Neural progenitor cell (in vitro differentiated cells): Measurements from ENCODE around the gene DDAH1. TPM values are rescaled to one million over a fixed set of nuclear protein-coding genes. Genes with fewer than 3 reads are reported as not detected.

Experiments
- DNase-seq: peaks from one replicate; pipeline ENCODE4 v3.0.0-alpha.2; 2016; ENCODE audit warnings: low spot score
- H2AFZ ChIP-seq: fragments of 200-600 bp; sonication (generic); replicated peaks from 2 replicates; pipeline ENCODE4 v1.6.1; 2016; ENCODE audit warnings: antibody characterized with exemption
- H3F3A ChIP-seq: fragments of 200-600 bp; sonication (generic); 2 replicates; pipeline ENCODE4 v1.6.1; 2016; ENCODE audit warnings: antibody characterized with exemption, low read depth
- H3K27ac ChIP-seq: fragments of 200-600 bp; sonication (generic); 2 replicates; pipeline ENCODE4 v1.5.1; 2016; ENCODE audit warnings: mild to moderate bottlenecking
- H3K27me3 ChIP-seq: fragments of 200-600 bp; sonication (generic); 2 replicates; pipeline ENCODE4 v1.6.1; 2016; ENCODE audit warnings: mild to moderate bottlenecking, moderate library complexity
- H3K36me3 ChIP-seq: fragments of 200-600 bp; sonication (generic); 2 replicates; pipeline ENCODE4 v1.5.1; 2016
- H3K4me1 ChIP-seq: fragments of 200-600 bp; sonication (generic); 2 replicates; pipeline ENCODE4 v1.6.1; 2016; ENCODE audit warnings: mixed run types
- H3K4me2 ChIP-seq: fragments of 200-600 bp; sonication (generic); 2 replicates; pipeline ENCODE4 v1.6.1; 2016
- H3K4me3 ChIP-seq: fragments of 200-600 bp; sonication (generic); 2 replicates; pipeline ENCODE4 v1.5.1; 2016
- H3K79me2 ChIP-seq: fragments of 200-600 bp; sonication (generic); 2 replicates; pipeline ENCODE4 v1.6.1; 2016; ENCODE audit warnings: low read depth
- H3K9ac ChIP-seq: fragments of 200-600 bp; sonication (generic); 2 replicates; pipeline ENCODE4 v1.6.1; 2016
- H3K9me3 ChIP-seq: fragments of 200-600 bp; sonication (generic); 2 replicates; pipeline ENCODE4 v1.5.1; 2016; ENCODE audit warnings: low read depth
- H4K20me1 ChIP-seq: fragments of 200-600 bp; sonication (generic); 2 replicates; pipeline ENCODE4 v1.6.1; 2016; ENCODE audit warnings: low read depth
- H3K27ac Mint-ChIP-seq: 3 replicates; pipeline ENCODE4 v1.8.0; 2021; ENCODE audit warnings: mixed read lengths
- H3K27me3 Mint-ChIP-seq: 2 replicates; pipeline ENCODE4 v1.8.0; 2022; ENCODE audit warnings: low read depth, mild to moderate bottlenecking, inconsistent platforms, moderate library complexity, mixed read lengths; ENCODE audit not compliant: insufficient read depth
- H3K36me3 Mint-ChIP-seq: 3 replicates; pipeline ENCODE4 v1.8.0; 2021; ENCODE audit warnings: mixed read lengths
- H3K4me1 Mint-ChIP-seq: 3 replicates; pipeline ENCODE4 v1.8.0; 2021; ENCODE audit warnings: mixed read lengths
- H3K4me3 Mint-ChIP-seq: 3 replicates; pipeline ENCODE4 v1.8.0; 2021; ENCODE audit warnings: mild to moderate bottlenecking, moderate library complexity, mixed read lengths
- H3K9me3 Mint-ChIP-seq: 3 replicates; pipeline ENCODE4 v1.8.0; 2020; ENCODE audit warnings: mixed read lengths
- EZH2 ChIP-seq: fragments of 200-600 bp; sonication (generic); IDR thresholded peaks from 2 replicates; pipeline ENCODE4 v1.6.1; 2017; ENCODE audit warnings: antibody characterized with exemption, mild to moderate bottlenecking, moderate library complexity
- EZH2phosphoT487 ChIP-seq: fragments of 200-600 bp; sonication (generic); IDR thresholded peaks from 2 replicates; pipeline ENCODE4 v1.6.1; 2017; ENCODE audit warnings: antibody characterized with exemption
- total RNA-seq: library from RNA; depleted of rRNA; stranded (reverse); fragments of >200 nt; gene quantifications from 2 replicates; pipeline ENCODE4 v1.2.3, GENCODE V29; 2015; ENCODE audit warnings: low replicate concordance
- TF ChIP-seq, protein P1 (sequence below): fragments of 200-600 bp; sonication (generic); IDR thresholded peaks from 2 replicates; pipeline ENCODE4 v1.5.1; 2017; ENCODE audit warnings: antibody characterized with exemption, mild to moderate bottlenecking

The DDAH1 gene
- total RNA-seq, 1 donor from 2014 or later = 23.1 TPM

DNA sequence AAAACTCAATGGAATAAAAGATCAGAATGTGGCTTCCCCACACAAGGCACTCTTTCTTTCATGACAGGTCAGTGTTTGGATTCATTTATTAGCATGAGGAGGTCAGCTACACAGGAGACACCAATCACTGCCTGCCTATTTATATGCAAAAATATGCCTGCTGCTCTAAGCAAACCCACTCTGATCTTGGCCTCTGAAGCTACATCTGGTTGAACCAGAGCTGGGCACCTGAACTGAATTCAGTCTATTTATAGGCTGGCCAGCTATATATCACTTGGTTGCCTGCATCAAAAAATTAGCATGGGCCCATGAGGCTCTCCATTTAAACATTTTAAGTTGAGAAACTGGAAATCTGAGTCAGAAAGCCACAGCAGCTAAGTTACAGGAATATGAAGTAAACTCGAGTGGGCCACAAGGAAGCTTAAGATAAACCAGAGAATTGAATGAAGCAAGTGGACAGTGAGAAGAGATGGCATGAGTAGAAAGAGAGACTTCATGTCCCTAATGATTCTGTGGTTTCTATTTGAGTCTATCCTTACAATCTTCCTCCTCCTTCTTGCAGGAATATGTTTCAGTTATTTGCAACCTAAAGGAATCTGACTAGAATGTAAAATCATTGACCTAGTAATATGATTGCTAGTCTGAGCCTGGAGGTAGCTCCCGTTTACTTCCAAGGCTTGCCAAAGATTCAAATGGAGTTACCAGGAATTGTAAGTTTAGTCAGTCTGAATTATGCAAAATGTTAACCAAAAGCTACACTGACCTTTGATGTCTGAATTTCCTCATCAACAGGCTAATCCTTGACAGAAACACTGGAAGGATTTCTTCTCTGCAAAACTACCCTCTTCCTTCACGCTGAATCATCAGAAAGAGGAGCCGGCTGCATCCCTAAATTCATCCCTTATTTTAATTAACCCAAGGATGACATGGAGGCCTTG lies 17.7 kb downstream of the DDAH1 start:
- Histone ChIP-seq H3K9ac (no peak overlapping the region), H3K27me3 (no peaks in the 10 kb centered on the region), H3K4me2 (no peak overlapping the region), H3K9me3 (no peaks in the 10 kb centered on the region), H3K36me3 (no peaks in the 10 kb centered on the region), H3K27ac (no peak overlapping the region), H3K4me3 (no peak overlapping the region), H3F3A (no peaks in the 10 kb centered on the region), H4K20me1 (no peaks in the 10 kb centered on the region), H3K79me2 (no peaks in the 10 kb centered on the region), H2AFZ (no peak overlapping the region), H3K4me1 (no peaks in the 10 kb centered on the region)
- Mint-ChIP-seq H3K4me1 (peaks cover 12% of the 10 kb centered on the region), H3K4me3 (no peak overlapping the region), H3K27me3 (no peaks in the 10 kb centered on the region), H3K9me3 (peaks cover 19% of the 10 kb centered on the region), H3K27ac (no peak overlapping the region), H3K36me3 (peaks cover 10% of the 10 kb centered on the region)
- DNase-seq = no peak
- TF ChIP-seq, protein P1, sequence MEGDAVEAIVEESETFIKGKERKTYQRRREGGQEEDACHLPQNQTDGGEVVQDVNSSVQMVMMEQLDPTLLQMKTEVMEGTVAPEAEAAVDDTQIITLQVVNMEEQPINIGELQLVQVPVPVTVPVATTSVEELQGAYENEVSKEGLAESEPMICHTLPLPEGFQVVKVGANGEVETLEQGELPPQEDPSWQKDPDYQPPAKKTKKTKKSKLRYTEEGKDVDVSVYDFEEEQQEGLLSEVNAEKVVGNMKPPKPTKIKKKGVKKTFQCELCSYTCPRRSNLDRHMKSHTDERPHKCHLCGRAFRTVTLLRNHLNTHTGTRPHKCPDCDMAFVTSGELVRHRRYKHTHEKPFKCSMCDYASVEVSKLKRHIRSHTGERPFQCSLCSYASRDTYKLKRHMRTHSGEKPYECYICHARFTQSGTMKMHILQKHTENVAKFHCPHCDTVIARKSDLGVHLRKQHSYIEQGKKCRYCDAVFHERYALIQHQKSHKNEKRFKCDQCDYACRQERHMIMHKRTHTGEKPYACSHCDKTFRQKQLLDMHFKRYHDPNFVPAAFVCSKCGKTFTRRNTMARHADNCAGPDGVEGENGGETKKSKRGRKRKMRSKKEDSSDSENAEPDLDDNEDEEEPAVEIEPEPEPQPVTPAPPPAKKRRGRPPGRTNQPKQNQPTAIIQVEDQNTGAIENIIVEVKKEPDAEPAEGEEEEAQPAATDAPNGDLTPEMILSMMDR = no peak
- no peak for TF ChIP-seq EZH2
- TF ChIP-seq EZH2phosphoT487 = no peak

DNA sequence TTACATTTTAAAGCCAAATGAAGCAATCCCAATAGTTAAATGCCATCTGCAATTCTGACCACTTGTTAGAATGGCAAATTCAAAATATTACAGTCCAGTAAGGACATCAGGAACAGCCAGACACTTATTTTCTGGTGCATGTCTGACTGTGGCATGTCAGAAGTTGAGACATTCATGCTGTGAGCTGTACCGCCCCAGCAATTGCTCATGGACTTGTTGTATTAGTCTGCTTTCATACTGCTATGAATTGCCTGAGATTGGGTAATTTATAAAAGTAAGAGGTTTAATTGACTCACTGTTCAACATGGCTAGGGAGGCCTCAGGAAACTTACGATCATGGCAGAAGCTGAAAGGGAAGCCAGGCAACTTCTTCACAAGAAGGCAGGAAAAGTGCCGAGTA lies 19.1 kb downstream of the DDAH1 start:
- Histone ChIP-seq H3K4me2 (no peak overlapping the region), H3K4me1 (no peaks in the 10 kb centered on the region), H3K36me3 (no peaks in the 10 kb centered on the region), H3K4me3 (no peak overlapping the region), H3K9ac (no peak overlapping the region), H3K27me3 (no peaks in the 10 kb centered on the region), H3K79me2 (no peaks in the 10 kb centered on the region), H3F3A (no peaks in the 10 kb centered on the region), H3K27ac (no peak overlapping the region), H2AFZ (no peak overlapping the region), H4K20me1 (no peaks in the 10 kb centered on the region), H3K9me3 (no peaks in the 10 kb centered on the region)
- no peak overlapping the region for H3K4me3 Mint-ChIP-seq
- TF ChIP-seq, protein P1 = no peak
- no peak for TF ChIP-seq EZH2
- TF ChIP-seq EZH2phosphoT487 = no peak
- peaks cover 10% of the 10 kb centered on the region for H3K36me3 Mint-ChIP-seq
- DNase-seq = no peak
- peaks cover 12% of the 10 kb centered on the region for H3K4me1 Mint-ChIP-seq
- no peak overlapping the region for H3K27ac Mint-ChIP-seq
- no peaks in the 10 kb centered on the region for H3K27me3 Mint-ChIP-seq
- peaks cover 25% of the 10 kb centered on the region for H3K9me3 Mint-ChIP-seq

DNA sequence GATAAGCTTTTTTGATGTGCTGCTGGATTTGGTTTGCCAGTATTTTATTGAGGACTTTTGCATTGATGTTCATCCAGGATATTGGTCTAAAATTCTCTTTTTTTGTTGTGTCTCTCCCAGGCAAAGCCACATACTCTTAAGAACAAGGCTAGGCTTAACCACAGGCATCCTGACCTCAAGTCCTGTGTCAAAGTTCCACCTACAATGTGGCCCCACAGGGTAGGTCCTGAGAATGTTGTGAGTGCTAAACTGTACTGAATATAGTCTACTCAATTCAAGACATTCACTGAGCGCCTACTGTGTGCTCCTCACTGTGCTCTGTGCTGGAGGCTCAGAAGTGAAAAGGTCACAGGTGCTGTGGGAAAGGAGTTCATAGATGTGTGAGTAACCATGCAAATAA lies 20.6 kb downstream of the DDAH1 start:
- no peak for TF ChIP-seq EZH2
- TF ChIP-seq, protein P1 = no peak
- no peak for TF ChIP-seq EZH2phosphoT487
- Mint-ChIP-seq H3K27me3 (no peaks in the 10 kb centered on the region), H3K36me3 (peaks cover 7% of the 10 kb centered on the region), H3K4me1 (peaks cover 20% of the 10 kb centered on the region), H3K4me3 (no peak overlapping the region), H3K27ac (no peak overlapping the region), H3K9me3 (peaks cover 23% of the 10 kb centered on the region)
- no peak overlapping the region for H3K4me3 ChIP-seq
- no peaks in the 10 kb centered on the region for H3K79me2 ChIP-seq
- no peak overlapping the region for H3K27ac ChIP-seq
- no peaks in the 10 kb centered on the region for H3F3A ChIP-seq
- no peaks in the 10 kb centered on the region for H3K4me1 ChIP-seq
- no peak overlapping the region for H3K9ac ChIP-seq
- H3K27me3 ChIP-seq = no peaks in the 10 kb centered on the region
- DNase-seq = no peak
- no peaks in the 10 kb centered on the region for H3K36me3 ChIP-seq
- H4K20me1 ChIP-seq = no peaks in the 10 kb centered on the region
- no peaks in the 10 kb centered on the region for H3K9me3 ChIP-seq
- no peak overlapping the region for H3K4me2 ChIP-seq
- H2AFZ ChIP-seq = no peak overlapping the region
